ENCODE results near the gene BRAP. TPM values are rescaled to one million over a fixed set of nuclear protein-coding genes. Genes with fewer than 3 reads are reported as not detected.

BRAP gene
- total and polyA plus RNA-seq, 10 of the 15 experiments (the other 5 are each of a cell fraction or from before 2014, with no cell fraction given) = 2.3 to 28.2 (median 17.8) TPM

- no peak for TF ChIP-seq SPI1 (IDR thresholded peaks at IDR 0.05; ENCODE audit: borderline replicate concordance, insufficient read depth, low read depth, low read length)
- TF ChIP-seq ETV6 (conservative IDR thresholded peaks at IDR 0.05 in 1 of 2, IDR thresholded peaks at IDR 0.05 in 1 of 2; ENCODE audit: borderline replicate concordance in 1 of 2, low read depth in 1 of 2) = peak in 1 of 2 experiments; percentile 68; a peak in 2 of 4 replicates
- TF ChIP-seq CBX3 (IDR thresholded peaks at IDR 0.05; ENCODE audit: borderline replicate concordance, low read depth) = no peak
- TF ChIP-seq PKNOX1 (IDR thresholded peaks at IDR 0.05) = peak; percentile 45; the same call in 1 of the 2 replicates
- no peak for TF ChIP-seq JUND (IDR thresholded peaks at IDR 0.05; ENCODE audit: low read depth, low read length)
- peak; percentile 94 for TF ChIP-seq MXI1 (IDR thresholded peaks at IDR 0.05; ENCODE audit: low read depth, low read length)
- peak; percentile 93 for TF ChIP-seq NR2F1 (conservative IDR thresholded peaks at IDR 0.05)
- peak; percentile 46 for TF ChIP-seq GATAD2B (conservative IDR thresholded peaks at IDR 0.05; ENCODE audit: low read depth)
- peak; percentile 54 for TF ChIP-seq USF2 (IDR thresholded peaks at IDR 0.05; ENCODE audit: borderline replicate concordance, low read depth, low read length)
- peak; percentile 86 for TF ChIP-seq CHD2 (IDR thresholded peaks at IDR 0.05; ENCODE audit: borderline replicate concordance, low read depth, low read length)
- peak; percentile 75; the same call in 1 of the 2 replicates for TF ChIP-seq POLR2AphosphoS2 (IDR thresholded peaks at IDR 0.05; ENCODE audit: low read depth, low read length)
- peak; percentile 93 for TF ChIP-seq GABPA (IDR thresholded peaks at IDR 0.05; ENCODE audit: low read depth)
- TF ChIP-seq DPF2 (IDR thresholded peaks at IDR 0.05) = peak; percentile 83
- TF ChIP-seq CUX1 (IDR thresholded peaks at IDR 0.05; ENCODE audit: insufficient replicate concordance, low read depth, low read length) = no peak
- TF ChIP-seq ASH2L (IDR thresholded peaks at IDR 0.05; ENCODE audit: borderline replicate concordance, low read depth) = no peak
- peak; percentile 84 for TF ChIP-seq LARP7 (IDR thresholded peaks at IDR 0.05)
- peak; percentile 54; the same call in 1 of the 2 replicates for TF ChIP-seq RUNX3 (IDR thresholded peaks at IDR 0.05; ENCODE audit: low read length)
- TF ChIP-seq SREBF1 (IDR thresholded peaks at IDR 0.05; ENCODE audit: low read length) = no peak
- TF ChIP-seq TCF3 (IDR thresholded peaks at IDR 0.05; ENCODE audit: borderline replicate concordance, insufficient read depth, low read depth, low read length) = peak; percentile 73; the same call in 1 of the 2 replicates
- TF ChIP-seq TARDBP (IDR thresholded peaks at IDR 0.05; ENCODE audit: borderline replicate concordance) = peak; percentile 65; the same call in 1 of the 2 replicates
- peak; percentile 88; the same call in 1 of the 2 replicates for TF ChIP-seq TAF1 (IDR thresholded peaks at IDR 0.05; ENCODE audit: borderline replicate concordance, low read depth, low read length)
- no peak for TF ChIP-seq NFYB (IDR thresholded peaks at IDR 0.05; ENCODE audit: insufficient read depth, low read depth, low read length)
- peak; percentile 38; the same call in 1 of the 2 replicates for TF ChIP-seq SMARCA5 (IDR thresholded peaks at IDR 0.05)
These were observed 86.1 kb downstream of the BRAP start (continued) for GRCh38 chr12:111599453-111600204.

Measured in GM12878 (cell line).